Mucosa of gallbladder (tissue), 1 donor: ENCODE measurements around the gene SSBP4. TPM values are rescaled to one million over a fixed set of nuclear protein-coding genes. Genes with fewer than 3 reads are reported as not detected.
A peak's percentile ranks its signal among the peaks of the same experiment; 100 is the strongest.

Experiments
- DNase-seq: peaks from one replicate; pipeline ENCODE4 v3.0.0-alpha.2; 2020; ENCODE audit warnings: low spot score
- total RNA-seq: library from RNA; stranded (reverse); gene quantifications from one replicate; pipeline ENCODE4 v1.2.1, GENCODE V29; 2021
- donor health status: DM: no; HTN: no; CAD: no.

Gene SSBP4
- total RNA-seq, 1 donor from 2014 or later, result 68.1 TPM

- DNase-seq, result no peak
Measured at GRCh38 chr19:18444513-18444912, 25.3 kb downstream of the SSBP4 start.

GRCh38 chr19:18445262-18445948 is 26.2 kb downstream of the SSBP4 start:
- DNase-seq, result no peak

GRCh38 chr19:18446145-18446810 is 27.1 kb downstream of the SSBP4 start:
- DNase-seq, result no peak

- no peak for DNase-seq
Measured at GRCh38 chr19:18446811-18447359, 27.7 kb downstream of the SSBP4 start.

GRCh38 chr19:18449552-18449951 is 30.4 kb downstream of the SSBP4 start:
- no peak for DNase-seq

- DNase-seq, result no peak
Measured at GRCh38 chr19:18450021-18450930, 31.1 kb downstream of the SSBP4 start.

GRCh38 chr19:18450931-18451836 is 32.0 kb downstream of the SSBP4 start:
- peak; percentile 89 for DNase-seq

GRCh38 chr19:18452386-18452785 is 33.2 kb downstream of the SSBP4 start:
- no peak for DNase-seq

- DNase-seq, result no peak
Measured at GRCh38 chr19:18453269-18454024, 34.2 kb downstream of the SSBP4 start.

- DNase-seq, result no peak
Measured at GRCh38 chr19:18456279-18456678, 37.1 kb downstream of the SSBP4 start.

- DNase-seq, result no peak
Measured at GRCh38 chr19:18456974-18457373, 37.8 kb downstream of the SSBP4 start.

- no peak for DNase-seq
Measured at GRCh38 chr19:18457483-18458331, 38.5 kb downstream of the SSBP4 start.

- DNase-seq, result no peak
Measured at GRCh38 chr19:18460900-18461299, 41.7 kb downstream of the SSBP4 start.

- no peak for DNase-seq
Measured at GRCh38 chr19:18461471-18461870, 42.3 kb downstream of the SSBP4 start.

GRCh38 chr19:18464646-18465045 is 45.4 kb downstream of the SSBP4 start:
- DNase-seq, result peak; percentile 87

- no peak for DNase-seq
Measured at GRCh38 chr19:18465214-18465963, 46.2 kb downstream of the SSBP4 start.

GRCh38 chr19:18465964-18466339 is 46.8 kb downstream of the SSBP4 start:
- DNase-seq, result no peak

- no peak for DNase-seq
Measured at GRCh38 chr19:18466354-18466753, 47.2 kb downstream of the SSBP4 start.

- no peak for DNase-seq
Measured at GRCh38 chr19:18467978-18468377, 48.8 kb downstream of the SSBP4 start.
